Calu3 (cell line): Measurements from ENCODE around the gene ATAD3B. TPM values are rescaled to one million over a fixed set of nuclear protein-coding genes. Genes with fewer than 3 reads are reported as not detected.
"Not testable (repeated sequence)": the region's sequence is repeated elsewhere in the genome, so short reads cannot be mapped to it uniquely, and the experiment has no call there.

Source experiments
- BruUV-seq: library from RNA; stranded (reverse); fragments of 400-500 nt; replicated peaks from 2 replicates; lab custom pipeline; 2021; lab: Mats Ljungman, UMichigan
- CTCF ChIA-PET: fragments of 300-600 bp; sonication (Branson Sonifier 250); formaldehyde crosslinking; loops from one replicate; lab custom pipeline; 2022; ENCODE audit warnings: antibody characterized with exemption; lab: Charles Lee
- DNase-seq: peaks from one replicate; pipeline ENCODE4 v3.0.0; 2022
- H3K27ac Mint-ChIP-seq: one replicate; pipeline ENCODE4 v1.8.0; 2022; ENCODE audit warnings: mixed read lengths; ENCODE audit not compliant: unreplicated experiment
- H3K27me3 Mint-ChIP-seq: one replicate; pipeline ENCODE4 v1.8.0; 2022; ENCODE audit warnings: mixed read lengths; ENCODE audit not compliant: unreplicated experiment
- H3K36me3 Mint-ChIP-seq: one replicate; pipeline ENCODE4 v1.8.0; 2022; ENCODE audit warnings: mild to moderate bottlenecking, moderate library complexity, mixed read lengths; ENCODE audit not compliant: insufficient read depth, unreplicated experiment
- H3K4me1 Mint-ChIP-seq: one replicate; pipeline ENCODE4 v1.8.0; 2022; ENCODE audit warnings: mild to moderate bottlenecking, low read depth, mixed read lengths; ENCODE audit not compliant: unreplicated experiment
- H3K4me3 Mint-ChIP-seq: one replicate; pipeline ENCODE4 v1.8.0; 2022; ENCODE audit warnings: mild to moderate bottlenecking, low read depth, moderate library complexity, mixed read lengths; ENCODE audit not compliant: unreplicated experiment
- H3K9me3 Mint-ChIP-seq: one replicate; pipeline ENCODE4 v1.8.0; 2022; ENCODE audit warnings: low read depth, mixed read lengths; ENCODE audit not compliant: unreplicated experiment
- CTCF ChIP-seq: fragments of 200-600 bp; IDR thresholded peaks from one replicate; pipeline ENCODE4 v1.8.0; 2022; ENCODE audit warnings: antibody characterized with exemption; ENCODE audit not compliant: unreplicated experiment
- intact Hi-C: fragments of 100-400 bp; cut with micrococcal nuclease; formaldehyde crosslinking; loops from one replicate; pipeline ENCODE4 v1.10.0; 2022; ENCODE audit not compliant: unreplicated experiment
- total RNA-seq: library from RNA; stranded (reverse); gene quantifications from 2 replicates; pipeline ENCODE4 v1.2.3, GENCODE V29; 2022

Gene ATAD3B
- total RNA-seq, 1 experiment from 2014 or later = 46.3 TPM

GRCh38 chr1:1455366-1455884 lies 16.1 kb upstream of the ATAD3B start:
- H3K27me3 Mint-ChIP-seq = no peaks in the 10 kb centered on the region
- intact Hi-C loops = no loop called here
- no peak for TF ChIP-seq CTCF
- no peak for DNase-seq
- no peaks in the 10 kb centered on the region for H3K36me3 Mint-ChIP-seq
- BruUV-seq = no TSS peak
- H3K4me1 Mint-ChIP-seq = no peaks in the 10 kb centered on the region
- H3K27ac Mint-ChIP-seq = no peak overlapping the region
- no peaks in the 10 kb centered on the region for H3K9me3 Mint-ChIP-seq
- no peak overlapping the region for H3K4me3 Mint-ChIP-seq
- CTCF ChIA-PET = no interaction called here

GRCh38 chr1:1455934-1456333 lies 15.6 kb upstream of the ATAD3B start:
- DNase-seq, CTCF ChIA-PET, H3K36me3 Mint-ChIP-seq, H3K27me3 Mint-ChIP-seq, H3K9me3 Mint-ChIP-seq, H3K4me1 Mint-ChIP-seq, H3K4me3 Mint-ChIP-seq, H3K27ac Mint-ChIP-seq, intact Hi-C loops, BruUV-seq: not testable (repeated sequence)

- intact Hi-C loops, H3K27me3 Mint-ChIP-seq, H3K36me3 Mint-ChIP-seq, DNase-seq, H3K27ac Mint-ChIP-seq, BruUV-seq, H3K9me3 Mint-ChIP-seq, H3K4me1 Mint-ChIP-seq, H3K4me3 Mint-ChIP-seq: not testable (repeated sequence)
- CTCF ChIA-PET = interaction anchor here (0.7 kb wide), 1 partner anchor 309 kb away, joined by 3 read pairs; no protein-coding TSS in a partner anchor
Observed at GRCh38 chr1:1456683-1457255, 14.8 kb upstream of the ATAD3B start.

GRCh38 chr1:1459156-1459555 lies 12.4 kb upstream of the ATAD3B start:
- H3K9me3 Mint-ChIP-seq, intact Hi-C loops, BruUV-seq, H3K36me3 Mint-ChIP-seq, H3K4me1 Mint-ChIP-seq, H3K27me3 Mint-ChIP-seq, H3K27ac Mint-ChIP-seq, H3K4me3 Mint-ChIP-seq, DNase-seq: not testable (repeated sequence)
- CTCF ChIA-PET = interaction anchor here (0.7 kb wide), 1 partner anchor 76 kb away, joined by 3 read pairs; no protein-coding TSS in a partner anchor

GRCh38 chr1:1459711-1460110 lies 11.9 kb upstream of the ATAD3B start:
- H3K27ac Mint-ChIP-seq, H3K9me3 Mint-ChIP-seq, H3K4me3 Mint-ChIP-seq, DNase-seq, BruUV-seq, H3K4me1 Mint-ChIP-seq, CTCF ChIA-PET, intact Hi-C loops, H3K27me3 Mint-ChIP-seq, H3K36me3 Mint-ChIP-seq: not testable (repeated sequence)

- no peaks in the 10 kb centered on the region for H3K9me3 Mint-ChIP-seq
- H3K4me1 Mint-ChIP-seq = no peaks in the 10 kb centered on the region
- H3K4me3 Mint-ChIP-seq = no peak overlapping the region
- BruUV-seq = no TSS peak
- CTCF ChIA-PET = no interaction called here
- H3K27me3 Mint-ChIP-seq = no peaks in the 10 kb centered on the region
- no peak for TF ChIP-seq CTCF
- H3K27ac Mint-ChIP-seq = no peak overlapping the region
- intact Hi-C loops = no loop called here
- no peak for DNase-seq
- H3K36me3 Mint-ChIP-seq = no peaks in the 10 kb centered on the region
Observed at GRCh38 chr1:1460540-1461130, 10.9 kb upstream of the ATAD3B start.
